Measurements from ENCODE around the gene BRPF1.

Gene BRPF1

GRCh38 chr3:9736831-9737230 lies 5.3 kb downstream of the BRPF1 start:
- DNase-seq (ENCODE audit: low spot score), result peak; percentile 73

GRCh38 chr3:9739181-9739580 lies 7.6 kb downstream of the BRPF1 start:
- no peak for DNase-seq (ENCODE audit: low spot score)

GRCh38 chr3:9742560-9742959 lies 11.0 kb downstream of the BRPF1 start:
- DNase-seq (ENCODE audit: low spot score), result no peak

- no peak for DNase-seq (ENCODE audit: low spot score)
Measured at GRCh38 chr3:9743548-9743947, 12.0 kb downstream of the BRPF1 start.

- DNase-seq (ENCODE audit: low spot score), result no peak
Measured at GRCh38 chr3:9744162-9744561, 12.6 kb downstream of the BRPF1 start.

- DNase-seq (ENCODE audit: low spot score), result no peak
Measured at GRCh38 chr3:9745521-9745920, 14.0 kb downstream of the BRPF1 start.

- DNase-seq (ENCODE audit: low spot score), result no peak
Measured at GRCh38 chr3:9746330-9746729, 14.8 kb downstream of the BRPF1 start.

GRCh38 chr3:9747267-9747666 lies 15.7 kb downstream of the BRPF1 start:
- DNase-seq (ENCODE audit: low spot score), result no peak

- DNase-seq (ENCODE audit: low spot score), result no peak
Measured at GRCh38 chr3:9748031-9748430, 16.5 kb downstream of the BRPF1 start.

GRCh38 chr3:9749296-9749644 lies 17.7 kb downstream of the BRPF1 start:
- no peak for DNase-seq (ENCODE audit: low spot score)

- DNase-seq (ENCODE audit: low spot score), result peak; percentile 97
Measured at GRCh38 chr3:9749645-9750555, 18.4 kb downstream of the BRPF1 start, which contains the start of gene OGG1. Gene OGG1, plus strand, starts transcription at chr3:9749952. Its CDS starts 335 bp downstream, at chr3:9750287.

GRCh38 chr3:9750556-9751411 lies 19.2 kb downstream of the BRPF1 start:
- DNase-seq (ENCODE audit: low spot score), result peak; percentile 14

- no peak for DNase-seq (ENCODE audit: low spot score)
Measured at GRCh38 chr3:9754678-9755077, 23.1 kb downstream of the BRPF1 start.

- DNase-seq (ENCODE audit: low spot score), result no peak
Measured at GRCh38 chr3:9757427-9757826, 25.9 kb downstream of the BRPF1 start.

- no peak for DNase-seq (ENCODE audit: low spot score)
Measured at GRCh38 chr3:9760779-9761505, 29.4 kb downstream of the BRPF1 start.

- no peak for DNase-seq (ENCODE audit: low spot score)
Measured at GRCh38 chr3:9761919-9762318, 30.4 kb downstream of the BRPF1 start.

- no peak for DNase-seq (ENCODE audit: low spot score)
Measured at GRCh38 chr3:9762871-9763270, 31.3 kb downstream of the BRPF1 start.

GRCh38 chr3:9765865-9766264 lies 34.3 kb downstream of the BRPF1 start:
- DNase-seq (ENCODE audit: low spot score), result no peak

- DNase-seq (ENCODE audit: low spot score), result no peak
Measured at GRCh38 chr3:9767418-9767817, 35.9 kb downstream of the BRPF1 start.

GRCh38 chr3:9768141-9768775 lies 36.7 kb downstream of the BRPF1 start:
- DNase-seq (ENCODE audit: low spot score), result no peak

GRCh38 chr3:9769012-9769411 lies 37.5 kb downstream of the BRPF1 start:
- no peak for DNase-seq (ENCODE audit: low spot score)

All from hematopoietic multipotent progenitor cell treated with erythropoietin and hydrocortisone succinate and interleukin-3 and kit ligand, for 15 days (in vitro differentiated cells).